ENCODE data around the gene IL13RA1. TPM values are rescaled to one million over a fixed set of nuclear protein-coding genes. Genes with fewer than 3 reads are reported as not detected.
A peak's percentile ranks its signal among the peaks of the same experiment; 100 is the strongest.
"Not testable (repeated sequence)": the region's sequence is repeated elsewhere in the genome, so short reads cannot be mapped to it uniquely, and the experiment has no call there.

Gene IL13RA1
- total RNA-seq, 1 experiment from 2014 or later = 41.6 TPM

DNA sequence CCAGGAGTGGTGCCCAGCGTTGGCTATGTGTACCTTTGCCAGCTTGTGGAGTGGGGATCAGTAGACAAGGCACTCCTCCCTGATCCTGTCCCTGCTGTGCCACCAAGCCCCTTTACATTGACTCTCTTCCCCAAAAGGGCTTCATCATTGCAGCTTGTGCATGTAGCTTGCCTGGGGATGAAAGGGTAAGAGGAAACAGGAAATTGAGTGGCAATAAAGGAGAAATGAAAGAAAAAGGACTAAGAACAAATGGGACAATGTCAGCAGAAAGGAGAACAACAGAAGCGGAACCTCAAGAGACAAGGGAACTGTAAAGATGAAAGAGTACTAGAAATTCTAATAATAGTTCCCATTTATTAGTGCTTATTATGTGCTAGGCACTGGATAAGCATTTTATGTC, 8.7 kb upstream of the IL13RA1 start:
- DNase-seq = no peak
- no peak overlapping the region for H3K27ac ChIP-seq

DNA sequence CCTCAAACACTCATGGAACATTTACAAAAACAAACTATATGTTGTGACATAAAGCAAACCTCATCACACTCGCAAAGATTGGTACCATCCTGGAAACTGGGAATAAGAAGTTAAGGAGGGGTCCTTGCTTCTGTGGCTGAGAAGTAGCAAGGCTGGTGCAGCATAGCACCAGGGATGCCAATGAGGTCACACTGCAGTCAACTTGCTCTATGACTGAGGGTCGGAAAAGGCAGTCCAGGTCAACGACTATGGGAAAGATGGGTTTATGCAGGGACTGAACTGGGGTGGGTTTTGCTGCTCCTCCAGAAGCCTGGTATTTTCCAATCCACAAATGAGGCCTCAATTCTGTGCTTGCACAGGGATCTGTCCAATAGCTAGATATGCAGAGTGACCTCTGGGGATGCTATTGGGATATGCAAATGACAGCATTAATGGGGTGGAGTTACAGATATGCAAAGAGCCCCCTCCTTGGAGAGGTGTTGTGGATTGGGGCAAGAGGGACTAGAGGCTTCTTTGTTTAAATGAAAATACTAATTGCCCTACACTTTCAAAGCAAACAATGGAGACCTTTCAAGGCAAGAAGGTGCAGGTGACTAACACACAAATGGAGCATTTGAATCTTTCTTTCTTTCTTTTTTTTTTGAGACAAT, 7.2 kb upstream of the IL13RA1 start:
- H3K27me3 ChIP-seq = no peaks in the 10 kb centered on the region
- H3K4me1 ChIP-seq = no peaks in the 10 kb centered on the region
- H3K27ac ChIP-seq = no peak overlapping the region
- DNase-seq = no peak
- no peaks in the 10 kb centered on the region for H3K9me3 ChIP-seq (replicated peaks)
- H3K36me3 ChIP-seq = no peaks in the 10 kb centered on the region
- no peak overlapping the region for H3K4me3 ChIP-seq

More for the DNA sequence above, 8.7 kb upstream of the IL13RA1 start:
- no peaks in the 10 kb centered on the region for H3K9me3 ChIP-seq (replicated peaks)
- no peaks in the 10 kb centered on the region for H3K27me3 ChIP-seq
- no peak overlapping the region for H3K4me3 ChIP-seq
- H3K36me3 ChIP-seq = no peaks in the 10 kb centered on the region
- no peaks in the 10 kb centered on the region for H3K4me1 ChIP-seq

DNA sequence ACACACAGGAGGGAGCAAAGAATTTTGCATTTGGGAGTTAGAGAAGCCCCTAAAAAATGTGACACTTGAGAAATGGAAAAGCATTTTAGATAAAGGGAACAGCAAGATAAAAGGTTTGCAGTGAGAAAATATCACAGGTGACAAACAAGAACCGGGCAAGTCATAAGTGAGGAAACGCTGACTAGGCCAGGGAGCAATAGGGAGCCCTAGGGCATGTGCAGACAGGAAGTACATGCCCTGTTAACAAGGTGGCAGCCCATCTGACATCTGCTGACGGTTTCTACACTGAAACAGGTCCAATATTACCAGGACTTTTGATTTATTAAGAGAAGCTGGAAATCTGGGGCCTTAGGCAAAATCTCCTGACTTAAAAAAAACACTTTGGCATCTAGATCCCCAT, 4.0 kb upstream of the IL13RA1 start:
- Histone ChIP-seq H3K4me1 (peaks cover 4% of the 10 kb centered on the region; the same call in 1 of the 2 replicates), H3K27me3 (no peaks in the 10 kb centered on the region), H3K27ac (no peak overlapping the region), H3K9me3 (replicated peaks) (no peaks in the 10 kb centered on the region), H3K36me3 (no peaks in the 10 kb centered on the region), H3K4me3 (no peak overlapping the region)
- DNase-seq = no peak

DNA sequence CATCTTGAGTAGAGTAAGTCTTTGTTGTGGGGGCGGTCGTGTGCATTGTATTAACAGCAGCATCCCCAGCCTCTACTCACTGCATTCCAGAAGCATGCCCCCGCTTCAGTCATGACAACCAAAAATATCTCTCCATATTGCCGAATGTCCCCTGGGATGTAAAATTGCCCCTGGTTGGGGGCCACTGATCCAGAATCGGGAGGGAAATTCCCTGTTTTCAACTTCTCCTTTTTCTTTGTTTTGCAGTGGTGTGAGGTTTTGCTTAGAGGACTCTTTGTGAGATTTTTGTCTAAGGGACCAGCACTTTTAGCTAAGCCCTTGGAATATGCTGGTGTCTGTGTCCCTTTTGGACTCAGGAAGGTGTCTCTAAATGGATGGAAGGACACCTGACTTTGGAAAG, 3.0 kb upstream of the IL13RA1 start:
- DNase-seq = no peak
- no peaks in the 10 kb centered on the region for H3K27me3 ChIP-seq
- H3K36me3 ChIP-seq = no peaks in the 10 kb centered on the region
- no peaks in the 10 kb centered on the region for H3K9me3 ChIP-seq (replicated peaks)
- peaks cover 6% of the 10 kb centered on the region; the same call in 1 of the 2 replicates for H3K4me1 ChIP-seq
- H3K4me3 ChIP-seq = no peak overlapping the region
- H3K27ac ChIP-seq = no peak overlapping the region

DNA sequence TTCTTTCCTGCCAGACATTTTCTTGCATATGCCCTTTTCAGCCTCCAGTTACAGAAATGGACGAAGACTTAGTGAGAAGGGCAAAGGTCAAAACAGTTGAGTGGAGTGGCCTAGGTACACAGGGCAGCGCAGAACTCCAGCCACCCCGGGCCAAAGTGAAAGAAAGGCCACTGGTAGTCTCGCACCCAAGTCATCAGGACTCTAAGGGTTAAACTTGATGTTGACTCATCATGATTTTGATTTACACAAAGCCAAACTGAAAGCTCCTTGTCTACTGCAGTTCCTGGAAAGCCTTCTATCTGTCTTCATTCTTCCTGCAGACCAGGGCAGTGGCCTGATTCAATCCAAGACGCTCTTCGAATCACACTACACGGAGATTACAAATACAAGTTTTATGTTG, 2.6 kb upstream of the IL13RA1 start:
- no peak overlapping the region for H3K27ac ChIP-seq
- peaks cover 7% of the 10 kb centered on the region; the same call in 1 of the 2 replicates for H3K4me1 ChIP-seq

DNA sequence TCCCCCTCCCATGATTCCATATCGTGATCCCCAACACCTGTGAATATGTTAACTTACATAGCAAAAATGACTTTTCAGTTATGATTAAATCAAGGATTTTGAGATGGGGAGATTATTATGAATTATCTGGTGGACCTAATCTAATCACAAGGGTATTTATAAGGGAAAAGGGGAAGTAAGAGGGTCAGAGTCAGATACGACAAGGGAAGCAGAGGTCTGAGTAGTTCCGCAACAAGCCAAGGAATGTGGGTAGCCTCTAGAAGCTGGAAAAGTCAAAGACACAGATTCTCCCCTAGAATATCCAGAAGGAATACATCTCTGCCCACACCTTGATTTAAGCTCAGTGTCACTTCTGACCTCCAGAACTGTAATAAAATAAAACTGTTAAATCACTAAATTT, 1.0 kb upstream of the IL13RA1 start:
- Histone ChIP-seq H3K27me3 (no peaks in the 10 kb centered on the region), H3K4me3 (no peak overlapping the region), H3K4me1 (peaks cover 7% of the 10 kb centered on the region; the same call in 1 of the 2 replicates), H3K36me3 (no peaks in the 10 kb centered on the region), H3K9me3 (replicated peaks) (no peaks in the 10 kb centered on the region), H3K27ac (no peak overlapping the region)
- DNase-seq = no peak

More for the DNA sequence above, 2.6 kb upstream of the IL13RA1 start:
- Histone ChIP-seq H3K9me3 (replicated peaks) (no peaks in the 10 kb centered on the region), H3K4me3 (no peak overlapping the region), H3K36me3 (no peaks in the 10 kb centered on the region), H3K27me3 (no peaks in the 10 kb centered on the region)
- no peak for DNase-seq

DNA sequence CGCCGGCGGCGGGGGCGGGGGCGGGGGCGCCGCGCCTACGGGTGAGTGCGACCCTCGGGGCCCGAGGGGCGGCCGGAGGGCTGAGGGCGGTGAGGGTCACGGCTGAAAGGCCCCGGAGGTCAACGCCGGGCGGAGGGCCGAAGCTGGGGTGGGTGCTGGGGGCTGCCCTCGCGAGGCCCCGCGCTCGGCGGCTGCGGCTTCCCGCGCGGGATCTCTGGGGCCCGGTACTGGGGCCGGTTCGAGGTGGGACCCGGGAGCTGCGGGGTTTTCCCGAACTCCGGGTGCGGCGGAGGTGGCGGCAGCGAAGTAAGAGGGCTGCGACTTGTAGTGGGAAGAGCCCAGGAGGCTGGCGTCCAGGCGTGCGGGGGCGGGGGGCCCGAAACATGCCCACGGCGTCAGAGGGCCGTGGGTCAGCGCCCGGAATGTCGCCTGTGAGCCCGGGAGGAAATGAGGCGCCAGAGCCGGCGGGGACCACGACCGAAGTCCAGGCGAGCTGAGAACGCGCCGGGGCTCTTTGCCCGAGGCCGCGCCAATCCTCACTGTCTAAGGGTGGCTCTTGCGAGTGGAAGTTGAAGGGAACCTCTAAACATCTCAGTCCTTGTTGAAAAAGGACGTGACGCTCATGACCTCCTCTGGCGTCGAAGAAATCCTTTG, 407 bp downstream of the IL13RA1 start:
- DNase-seq = peak; percentile 44 to 51

DNA sequence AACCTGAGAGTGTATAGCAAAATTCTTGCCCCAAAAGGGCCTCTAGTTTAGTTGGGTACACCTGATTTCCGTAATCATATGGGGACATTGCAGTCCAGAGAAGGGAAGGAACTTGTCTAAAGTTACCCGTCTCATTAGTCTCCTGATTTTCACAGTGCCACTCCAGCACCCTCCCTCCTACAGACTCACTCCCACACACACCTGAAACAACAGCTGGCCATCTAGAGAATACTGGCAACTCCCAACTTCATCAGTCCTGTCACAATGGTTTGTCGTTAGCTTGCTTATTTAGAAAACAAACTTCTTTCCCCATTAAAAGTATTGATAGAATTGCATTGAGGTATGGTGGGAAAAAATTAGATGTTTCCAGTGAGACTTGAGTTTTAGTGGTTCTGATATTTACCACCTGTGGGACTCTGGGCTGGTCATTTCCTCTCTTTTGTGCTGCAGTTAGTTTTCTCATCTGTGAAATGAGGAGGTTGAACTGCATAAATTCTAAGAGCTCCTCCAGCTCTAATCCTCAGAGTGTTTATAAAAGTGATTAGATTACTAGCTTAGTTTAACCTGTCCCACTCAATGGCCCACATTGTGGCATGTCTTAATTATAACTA, 1.7 kb downstream of the IL13RA1 start:
- no peak overlapping the region for H3K27ac ChIP-seq
- H3K36me3 ChIP-seq = no peaks in the 10 kb centered on the region
- peaks cover 7% of the 10 kb centered on the region; the same call in 1 of the 2 replicates for H3K4me1 ChIP-seq
- peaks cover 4% of the 10 kb centered on the region; the same call in 1 of the 2 replicates for H3K9me3 ChIP-seq (replicated peaks)
- no peak overlapping the region for H3K4me3 ChIP-seq
- no peaks in the 10 kb centered on the region for H3K27me3 ChIP-seq
- DNase-seq = no peak

More for the DNA sequence above, 407 bp downstream of the IL13RA1 start:
- no peaks in the 10 kb centered on the region for H3K27me3 ChIP-seq
- H3K36me3 ChIP-seq = no peaks in the 10 kb centered on the region
- peak overlapping the region; percentile 72 for H3K27ac ChIP-seq
- peaks cover 3% of the 10 kb centered on the region; the same call in 1 of the 2 replicates for H3K9me3 ChIP-seq (replicated peaks)
- peak overlapping the region; percentile 84 for H3K4me3 ChIP-seq
- H3K4me1 ChIP-seq = peaks cover 7% of the 10 kb centered on the region; the same call in 1 of the 2 replicates

DNA sequence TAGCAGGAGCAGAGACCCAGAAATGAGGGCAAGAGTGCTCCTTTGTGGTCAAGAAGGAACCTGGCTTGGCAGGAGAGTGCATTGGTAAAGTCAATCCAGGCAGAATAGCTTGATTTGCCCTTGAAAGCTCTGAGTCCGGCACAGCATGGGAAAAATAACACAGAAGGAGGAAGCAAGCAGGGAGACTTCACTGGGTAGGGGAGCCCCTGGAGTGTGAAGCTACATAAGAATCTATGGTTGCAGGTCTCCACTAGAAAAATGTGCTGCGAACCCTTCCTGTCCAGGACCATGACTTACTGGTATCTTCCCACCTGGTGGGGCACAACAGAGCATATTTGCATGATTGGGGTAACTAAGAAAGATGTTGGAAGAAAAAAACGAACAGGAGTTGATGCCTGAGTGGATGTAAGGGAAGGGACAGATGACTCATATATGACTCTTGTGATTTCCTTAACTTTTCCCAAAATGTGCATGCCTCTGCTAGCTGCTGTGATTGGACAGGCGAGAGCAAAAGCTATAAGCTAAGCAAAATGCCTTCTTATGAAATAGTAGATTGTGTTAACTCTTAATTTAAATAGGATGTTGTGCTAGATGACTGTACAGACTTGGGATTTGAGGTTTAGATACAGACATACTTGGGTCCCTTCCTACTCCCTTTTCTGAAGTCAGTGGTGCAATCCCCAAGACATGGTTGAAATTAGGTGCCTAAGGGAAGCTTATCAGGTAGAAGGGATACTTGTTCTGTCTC, 3.3 kb downstream of the IL13RA1 start:
- Histone ChIP-seq H3K4me1 (peaks cover 7% of the 10 kb centered on the region; the same call in 1 of the 2 replicates), H3K27me3 (no peaks in the 10 kb centered on the region), H3K27ac (no peak overlapping the region), H3K9me3 (replicated peaks) (peaks cover 4% of the 10 kb centered on the region; the same call in 1 of the 2 replicates), H3K36me3 (no peaks in the 10 kb centered on the region), H3K4me3 (no peak overlapping the region)
- no peak for DNase-seq

DNA sequence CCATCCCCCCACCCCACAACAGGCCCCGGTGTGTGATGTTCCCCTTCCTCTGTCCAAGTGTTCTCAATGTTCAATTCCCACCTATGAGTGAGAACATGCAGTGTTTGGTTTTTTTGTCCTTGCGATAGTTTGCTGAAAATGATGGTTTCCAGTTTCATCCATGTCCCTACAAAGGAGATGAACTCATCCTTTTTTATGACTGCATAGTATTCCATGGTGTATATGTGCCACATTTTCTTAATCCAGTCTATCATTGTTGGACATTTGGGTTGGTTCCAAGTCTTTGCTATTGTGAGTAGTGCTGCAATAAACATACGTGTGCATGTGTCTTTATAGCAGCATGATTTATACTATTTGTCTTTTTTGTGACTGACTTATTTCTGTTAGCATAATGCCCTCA, 5.1 kb downstream of the IL13RA1 start:
- DNase-seq; H3K9me3 ChIP-seq (replicated peaks); H3K4me3 ChIP-seq; H3K27me3 ChIP-seq; H3K36me3 ChIP-seq; H3K27ac ChIP-seq; H3K4me1 ChIP-seq: not testable (repeated sequence)

DNA sequence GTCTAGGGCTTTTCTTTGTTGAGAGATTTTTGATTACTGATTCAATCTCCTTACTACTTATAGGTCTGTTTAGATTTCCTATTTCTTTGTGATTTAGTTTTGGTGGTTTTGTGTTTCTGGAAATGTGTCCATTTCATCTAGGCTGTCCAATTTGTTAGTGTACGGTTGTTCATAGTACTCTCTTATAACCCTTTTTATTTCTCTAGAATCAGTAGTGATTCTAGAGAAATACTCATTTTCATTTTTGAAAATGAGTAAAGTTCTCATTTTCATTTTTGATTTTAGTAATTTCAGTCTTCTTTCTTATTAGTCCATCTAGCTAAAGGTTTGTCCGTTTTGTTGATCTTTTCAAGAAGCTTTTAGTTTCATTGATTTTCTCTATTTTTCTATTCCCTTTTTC, 7.5 kb downstream of the IL13RA1 start:
- Histone ChIP-seq H3K27me3 (no peaks in the 10 kb centered on the region), H3K9me3 (replicated peaks) (peaks cover 4% of the 10 kb centered on the region; the same call in 1 of the 2 replicates), H3K4me1 (no peaks in the 10 kb centered on the region), H3K27ac (peak overlapping the region; percentile 27), H3K36me3 (no peaks in the 10 kb centered on the region), H3K4me3 (no peak overlapping the region)
- DNase-seq = no peak

DNA sequence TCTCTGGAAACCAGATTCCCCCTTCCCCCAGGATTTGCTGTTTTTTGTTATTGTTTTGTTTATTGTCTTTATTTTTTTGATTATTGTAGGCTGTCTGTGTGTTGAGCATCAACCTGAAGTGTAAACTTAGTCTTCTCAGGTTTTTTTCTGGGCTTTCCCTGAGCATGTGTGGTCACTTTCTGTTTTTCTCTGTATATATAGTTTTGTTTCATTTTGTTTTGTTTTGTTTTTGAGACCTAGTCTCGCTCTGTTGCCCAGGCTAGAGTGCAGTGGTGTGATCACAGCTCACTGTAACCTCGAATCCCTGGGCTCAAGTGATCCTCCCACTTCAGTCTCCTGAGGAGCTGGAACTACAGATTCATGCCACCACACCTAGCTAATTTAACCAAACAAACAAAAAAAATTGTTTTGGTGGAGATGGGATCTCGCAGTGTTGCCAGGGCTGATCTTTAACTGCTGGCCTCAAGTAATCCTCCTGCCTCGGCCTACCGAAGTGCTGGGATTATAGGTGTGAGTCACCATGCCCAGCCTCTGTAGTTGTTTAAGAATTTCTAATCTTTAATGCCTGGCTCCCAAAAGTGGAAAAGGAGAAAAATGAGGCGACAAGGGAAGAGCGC, 9.1 kb downstream of the IL13RA1 start:
- Histone ChIP-seq H3K4me3 (no peak overlapping the region), H3K27ac (no peak overlapping the region), H3K4me1 (no peaks in the 10 kb centered on the region), H3K36me3 (0 out of 2 replicates have a peak, but pooled peaks cover 3% of the 10 kb centered on the region), H3K27me3 (no peaks in the 10 kb centered on the region), H3K9me3 (replicated peaks) (peaks cover 4% of the 10 kb centered on the region; the same call in 1 of the 2 replicates)
- no peak for DNase-seq

DNA sequence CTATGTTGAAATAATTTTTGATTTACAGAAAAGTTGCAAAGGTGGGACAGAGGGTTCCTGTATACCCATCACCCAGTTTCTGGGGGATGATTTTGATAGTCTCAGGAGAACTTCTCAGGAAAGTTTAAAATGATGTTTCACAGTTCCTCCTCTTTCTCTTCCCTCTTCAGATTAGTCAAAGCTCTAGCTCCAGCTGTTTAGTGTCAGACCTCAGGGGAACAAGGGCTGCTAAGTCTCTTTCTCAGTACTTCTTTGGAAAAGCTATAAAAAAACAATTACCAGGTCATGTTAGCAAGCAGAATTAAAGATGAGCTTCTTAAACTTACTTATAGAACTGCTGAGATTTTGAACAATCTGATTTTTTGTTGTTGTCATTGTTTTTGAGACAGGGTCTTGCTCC, 12.2 kb downstream of the IL13RA1 start:
- H3K27me3 ChIP-seq = no peaks in the 10 kb centered on the region
- H3K27ac ChIP-seq = no peak overlapping the region
- no peaks in the 10 kb centered on the region for H3K9me3 ChIP-seq (replicated peaks)
- 0 out of 2 replicates have a peak, but pooled peaks cover 3% of the 10 kb centered on the region for H3K36me3 ChIP-seq
- DNase-seq = no peak
- H3K4me3 ChIP-seq = no peak overlapping the region
- H3K4me1 ChIP-seq = no peaks in the 10 kb centered on the region

DNA sequence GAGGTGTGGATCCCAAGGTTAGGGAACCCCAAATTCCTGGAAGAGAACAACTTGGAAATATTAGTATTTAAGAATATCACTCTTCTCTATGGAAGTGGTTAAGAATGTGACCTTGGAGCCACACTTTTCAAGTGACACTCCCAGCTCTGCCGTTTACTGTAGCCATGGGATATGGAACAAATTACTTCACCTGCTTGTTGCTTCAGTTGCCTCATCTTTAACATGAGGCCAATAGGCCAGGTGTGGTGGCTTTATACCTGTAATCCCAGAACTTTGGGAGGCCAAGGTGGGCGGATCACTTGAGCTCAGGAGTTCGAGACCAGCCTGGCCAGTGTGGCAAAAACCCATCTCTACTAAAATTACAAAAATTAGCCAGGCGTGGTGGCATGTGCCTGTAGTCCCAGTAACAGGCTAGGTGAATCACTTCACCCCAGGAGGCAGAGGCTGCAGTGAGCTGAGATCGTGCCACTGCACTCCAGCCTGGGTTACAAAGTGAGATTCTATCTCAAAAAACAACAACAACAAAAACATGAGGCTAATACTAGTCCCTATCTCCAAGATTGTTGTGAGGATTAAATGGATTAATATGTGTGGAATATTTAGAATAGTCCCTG, 13.0 kb downstream of the IL13RA1 start:
- Histone ChIP-seq H3K36me3 (0 out of 2 replicates have a peak, but pooled peaks cover 3% of the 10 kb centered on the region), H3K27me3 (no peaks in the 10 kb centered on the region), H3K4me1 (no peaks in the 10 kb centered on the region), H3K27ac (no peak overlapping the region), H3K9me3 (replicated peaks) (no peaks in the 10 kb centered on the region), H3K4me3 (no peak overlapping the region)
- no peak for DNase-seq
